Daoy (cell line): ENCODE measurements around the gene SLC8A1. TPM values are rescaled to one million over a fixed set of nuclear protein-coding genes. Genes with fewer than 3 reads are reported as not detected.
A peak's percentile ranks its signal among the peaks of the same experiment; 100 is the strongest.
"Not testable (repeated sequence)": the region's sequence is repeated elsewhere in the genome, so short reads cannot be mapped to it uniquely, and the experiment has no call there.

Experiments
- DNase-seq: peaks from one replicate; pipeline ENCODE4 v3.0.0-alpha.2; 2015; ENCODE audit warnings: low read depth
- total RNA-seq: library from RNA; depleted of rRNA; stranded (reverse); fragments of >200 nt; shearing (Covaris generic); gene quantifications from 2 replicates; pipeline ENCODE4 v1.2.3, GENCODE V29; 2014

The SLC8A1 gene
- total RNA-seq, 1 experiment from 2014 or later, result 5.3 TPM

DNA sequence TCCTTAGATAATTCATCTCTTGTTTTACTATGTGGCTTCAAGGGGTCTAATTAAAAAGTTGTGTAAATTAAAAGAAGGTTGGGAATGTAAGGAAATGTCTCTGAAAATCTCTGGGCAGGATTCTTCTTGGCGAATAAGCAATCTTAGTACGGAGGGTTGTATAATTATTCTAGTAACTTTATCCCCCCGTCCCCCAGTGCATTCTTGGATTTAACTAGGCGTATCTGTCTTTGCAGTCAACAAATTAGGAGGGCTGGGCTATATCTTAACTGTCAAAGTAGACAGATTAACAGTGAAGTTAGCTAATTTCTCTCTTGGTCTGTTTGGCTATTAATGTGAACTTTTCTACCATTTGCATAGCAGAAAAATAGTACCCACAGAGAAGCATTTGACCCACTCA is 343.0 kb downstream of the SLC8A1 start:
- DNase-seq, result no peak

DNA sequence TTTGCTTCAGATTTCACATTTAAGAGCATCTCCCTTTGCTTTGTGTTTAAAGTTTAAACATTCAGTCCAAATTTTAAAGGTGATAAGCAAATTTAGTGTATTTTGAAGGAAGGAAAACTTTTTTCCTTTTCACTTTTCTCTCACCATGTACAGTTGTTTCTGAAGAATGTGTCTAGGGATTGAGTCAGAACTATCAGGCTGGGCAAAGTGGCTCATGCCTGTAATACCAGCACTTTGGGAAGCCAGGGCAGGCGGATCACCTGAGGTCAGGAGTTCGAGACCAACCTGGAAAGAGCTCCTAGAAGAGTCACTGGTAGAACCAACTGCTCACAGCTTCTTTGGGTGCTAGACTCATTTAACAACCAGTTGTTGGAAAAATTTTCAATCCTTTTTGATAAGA is 345.8 kb downstream of the SLC8A1 start:
- DNase-seq, result peak; percentile 10

DNA sequence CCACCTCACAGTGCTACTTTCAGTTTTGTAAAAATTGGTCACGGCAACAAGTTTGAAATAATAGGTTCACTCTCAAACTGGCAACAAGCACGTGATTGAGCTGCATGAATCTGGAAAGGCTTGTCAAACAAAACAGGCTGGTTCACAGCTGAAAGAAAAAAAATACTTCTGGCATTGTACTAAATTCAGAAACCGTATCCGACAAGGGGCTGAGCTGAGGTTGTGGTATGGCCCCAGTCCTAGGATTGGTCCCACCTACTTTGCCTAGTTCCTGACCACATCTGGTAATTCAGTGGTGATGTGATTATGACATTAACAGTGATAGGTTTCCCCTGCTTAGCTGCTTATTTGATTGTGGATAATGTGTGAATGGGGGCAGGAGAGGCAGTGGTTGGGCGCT is 346.3 kb downstream of the SLC8A1 start:
- peak; percentile 62 for DNase-seq

GRCh38 chr2:40103590-40103989 is 348.3 kb downstream of the SLC8A1 start:
- DNase-seq, result peak; percentile 41

DNA sequence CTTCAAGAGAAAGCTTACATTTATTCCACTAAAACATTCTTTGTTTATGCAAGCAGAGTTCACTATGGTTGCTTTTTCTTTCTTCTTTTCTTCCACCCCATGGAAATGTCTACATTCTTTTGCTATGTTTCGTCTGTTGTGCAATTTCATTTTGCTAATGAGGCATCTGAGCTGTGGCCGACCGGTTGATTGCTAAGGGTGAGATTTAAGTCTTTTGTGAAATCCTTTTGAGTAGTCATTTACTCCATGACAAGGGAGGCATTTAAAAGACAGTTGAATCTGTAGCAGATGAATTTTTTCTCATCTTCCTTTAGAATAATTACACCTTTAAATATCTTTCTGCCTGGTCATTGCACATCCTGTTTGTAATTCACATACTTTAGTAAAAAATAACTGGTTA is 348.7 kb downstream of the SLC8A1 start:
- peak; percentile 31 for DNase-seq

DNA sequence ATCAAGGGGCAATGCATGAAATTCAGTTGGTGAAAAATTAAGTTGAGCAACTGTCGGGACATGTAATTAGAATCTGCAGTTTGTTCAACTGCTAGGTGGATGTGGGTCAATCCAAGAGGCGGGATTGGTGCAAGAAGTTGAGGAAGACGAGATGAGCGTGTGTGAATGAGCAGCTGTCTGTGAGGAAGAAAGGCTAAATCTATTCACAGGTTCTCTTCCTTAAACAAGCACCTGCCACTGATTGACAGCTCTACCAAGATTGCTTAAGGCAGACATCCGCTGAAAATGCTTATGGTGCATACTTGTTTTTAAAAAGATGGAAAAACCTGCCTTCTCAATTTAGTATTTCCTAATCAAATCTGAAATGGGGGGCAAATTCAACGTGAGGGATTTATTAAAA is 349.4 kb downstream of the SLC8A1 start:
- DNase-seq, result no peak

DNA sequence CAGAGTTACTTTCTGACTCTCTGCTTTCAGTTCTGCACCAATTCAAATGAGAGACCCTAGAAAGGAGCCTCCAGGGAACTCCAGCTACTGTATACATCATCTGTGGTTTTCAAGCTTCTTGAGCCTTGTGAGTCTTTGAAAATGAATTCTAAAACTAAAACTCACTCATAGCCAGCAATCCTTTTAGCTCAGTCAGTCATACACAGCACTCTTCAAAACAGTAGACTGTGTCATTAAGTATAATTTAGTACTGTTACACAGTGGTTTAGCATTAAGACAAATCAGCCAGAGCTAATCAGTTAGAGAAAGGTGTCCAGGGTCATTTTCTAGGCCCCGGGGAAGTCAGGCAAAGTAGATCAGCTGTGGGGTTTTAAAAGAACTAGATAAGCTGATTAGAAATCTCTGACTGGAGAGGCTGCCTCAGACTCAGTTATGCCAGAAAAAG is 350.7 kb downstream of the SLC8A1 start:
- DNase-seq, result peak; percentile 48

DNA sequence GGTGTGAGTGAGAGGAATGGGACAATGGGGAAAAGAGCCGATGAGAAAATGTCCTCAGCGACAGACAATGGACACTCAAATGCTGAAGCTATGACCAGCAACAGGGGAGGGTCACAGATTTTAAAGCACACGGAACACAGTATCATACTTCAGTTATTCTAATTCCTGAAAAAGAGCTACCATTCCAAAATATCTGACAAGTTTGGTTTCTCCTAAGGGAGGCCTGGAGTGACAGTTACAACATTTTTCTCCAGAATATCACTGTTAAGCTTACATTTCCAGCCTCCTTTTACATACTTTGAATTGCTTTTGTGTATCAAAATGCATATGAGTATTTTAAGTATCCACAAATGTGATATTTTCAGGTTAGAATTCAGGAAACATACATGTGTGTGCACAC is 351.2 kb downstream of the SLC8A1 start:
- no peak for DNase-seq

GRCh38 chr2:40098786-40099470 is 353.0 kb downstream of the SLC8A1 start:
- no peak for DNase-seq

GRCh38 chr2:40097691-40098385 is 354.1 kb downstream of the SLC8A1 start:
- DNase-seq, result peak; percentile 40

GRCh38 chr2:40096360-40096759 is 355.5 kb downstream of the SLC8A1 start:
- peak; percentile 48 for DNase-seq

GRCh38 chr2:40095000-40095399 is 356.9 kb downstream of the SLC8A1 start:
- peak; percentile 43 for DNase-seq

- DNase-seq, result no peak
These were observed 357.4 kb downstream of the SLC8A1 start for GRCh38 chr2:40094451-40094850.

DNA sequence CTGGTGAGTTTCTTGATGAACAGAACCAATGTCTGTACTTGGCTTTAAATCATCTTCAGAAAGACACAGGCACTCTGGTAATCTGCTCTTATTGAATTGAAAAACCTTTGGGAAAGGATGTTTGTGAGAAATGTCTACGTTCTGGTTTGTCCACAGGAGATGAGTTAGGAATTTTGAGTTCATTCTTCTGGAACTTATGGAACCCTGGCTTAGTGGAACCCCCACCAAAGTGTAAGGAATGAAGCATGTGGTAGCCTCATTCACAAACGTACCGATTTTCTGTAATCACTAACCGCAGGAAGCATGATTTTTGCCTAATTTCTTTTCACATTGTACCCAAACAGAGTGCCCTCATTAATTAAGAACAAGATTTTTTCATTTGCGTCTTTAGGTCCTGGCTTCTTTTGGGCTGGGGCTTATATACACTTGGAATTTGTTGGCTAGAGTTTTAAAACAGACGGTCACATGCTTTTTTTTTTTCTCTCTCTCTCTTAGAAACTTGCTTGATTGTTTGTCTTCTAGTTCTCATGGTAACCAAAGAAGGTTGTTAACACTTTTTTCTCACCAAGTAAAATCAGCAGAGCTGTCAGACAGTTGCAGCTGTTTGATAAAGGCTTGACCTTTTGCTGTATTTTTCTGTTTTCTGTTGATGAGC is 358.7 kb downstream of the SLC8A1 start:
- no peak for DNase-seq

DNA sequence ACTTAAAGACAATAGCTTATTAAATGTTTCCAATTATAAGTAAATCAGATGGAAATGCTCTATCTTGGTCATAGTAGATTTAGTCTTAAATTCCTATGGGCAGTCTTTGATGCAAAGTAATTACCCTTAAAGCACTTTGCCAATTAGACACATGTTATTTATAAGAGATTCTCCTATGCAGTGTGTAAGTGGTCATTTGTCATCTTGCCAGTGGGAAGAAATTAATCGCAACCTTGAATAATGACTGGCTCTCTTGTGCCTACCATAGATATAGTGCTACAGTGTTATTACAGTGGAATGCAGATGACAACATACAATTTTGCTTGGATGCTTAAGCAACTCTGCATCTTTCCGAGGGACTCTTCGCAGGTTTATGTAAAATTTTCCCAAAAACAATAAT is 361.8 kb downstream of the SLC8A1 start:
- no peak for DNase-seq

DNA sequence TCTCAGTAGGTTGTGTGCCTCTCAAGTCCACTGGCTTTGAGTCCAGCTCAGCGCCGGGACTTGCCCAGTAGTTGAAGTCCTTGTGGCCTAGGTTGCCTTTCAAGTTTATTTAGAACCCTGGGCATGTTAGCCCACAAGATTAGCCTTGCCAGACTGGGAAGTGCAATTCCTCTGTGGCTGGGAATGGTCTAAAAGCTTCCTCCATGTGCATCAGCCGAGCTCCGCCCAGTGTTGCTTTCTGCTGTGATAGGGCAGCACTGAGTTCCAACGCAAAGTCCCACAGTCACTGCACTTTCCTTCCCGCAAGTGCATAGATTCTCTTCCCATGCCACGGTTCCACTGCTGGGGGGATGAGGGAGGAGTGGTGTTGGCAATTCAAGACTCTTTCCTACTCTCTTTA is 364.0 kb downstream of the SLC8A1 start:
- no peak for DNase-seq

GRCh38 chr2:40087434-40087833 is 364.5 kb downstream of the SLC8A1 start:
- DNase-seq, result no peak

DNA sequence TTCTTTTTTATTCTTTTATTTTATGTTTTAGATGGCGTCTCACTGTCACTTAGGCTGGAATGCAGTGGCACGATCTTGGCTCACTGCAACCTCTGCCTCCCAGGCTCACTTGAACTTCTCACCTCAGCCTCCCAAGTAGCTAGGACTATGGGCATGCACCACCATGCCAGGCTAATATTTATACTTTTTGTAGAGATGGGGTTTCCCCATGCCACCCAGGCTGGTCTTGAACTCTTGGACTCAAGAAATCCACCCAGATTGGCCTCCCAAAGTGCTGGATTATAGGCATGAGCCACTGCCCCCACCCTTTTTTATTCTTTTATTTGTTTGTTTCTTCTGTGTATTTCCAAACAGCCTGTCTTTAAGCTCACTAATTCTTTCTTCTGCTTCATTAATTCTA is 366.1 kb downstream of the SLC8A1 start:
- DNase-seq, result no peak

- not testable (repeated sequence) for DNase-seq
These were observed 378.6 kb downstream of the SLC8A1 start for GRCh38 chr2:40073336-40073735.

DNA sequence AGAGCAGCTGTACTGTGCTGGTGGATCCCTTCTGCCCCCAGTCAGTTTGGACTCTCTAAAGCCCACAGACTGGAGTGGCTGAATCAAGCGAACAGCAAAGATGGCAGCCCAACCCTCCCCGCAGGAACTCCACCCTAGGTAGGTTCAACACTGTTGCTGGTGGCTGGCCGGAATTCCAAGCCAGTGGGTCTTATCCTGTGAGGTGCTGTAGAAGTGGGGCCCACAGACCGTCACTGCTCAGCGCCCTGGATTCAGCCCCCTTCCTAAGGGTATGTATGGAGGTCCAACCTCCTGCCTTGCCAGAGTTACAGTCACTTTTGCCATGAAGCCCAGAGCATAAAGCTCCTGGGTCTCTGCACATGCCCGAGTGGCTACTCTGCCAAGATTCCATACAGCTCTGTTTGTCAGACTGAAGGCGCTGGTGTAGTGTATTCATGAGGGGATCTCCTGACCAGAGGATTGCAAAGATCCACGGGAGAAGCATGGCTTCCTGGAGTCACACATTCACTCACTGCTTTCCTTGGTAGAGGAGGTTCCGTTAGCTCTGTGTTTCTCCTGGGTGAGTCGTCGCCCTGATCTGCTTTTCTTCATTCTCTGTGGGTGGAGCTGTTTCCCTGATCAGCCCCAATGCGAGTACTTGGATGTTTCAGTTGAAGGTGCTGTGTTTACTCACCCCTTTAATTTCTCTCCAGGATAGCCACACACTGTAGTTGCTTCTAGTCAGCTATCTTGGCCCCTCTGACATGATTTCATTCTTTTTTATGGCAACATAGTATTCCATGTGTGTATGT is 379.3 kb downstream of the SLC8A1 start:
- peak; percentile 6 for DNase-seq

DNA sequence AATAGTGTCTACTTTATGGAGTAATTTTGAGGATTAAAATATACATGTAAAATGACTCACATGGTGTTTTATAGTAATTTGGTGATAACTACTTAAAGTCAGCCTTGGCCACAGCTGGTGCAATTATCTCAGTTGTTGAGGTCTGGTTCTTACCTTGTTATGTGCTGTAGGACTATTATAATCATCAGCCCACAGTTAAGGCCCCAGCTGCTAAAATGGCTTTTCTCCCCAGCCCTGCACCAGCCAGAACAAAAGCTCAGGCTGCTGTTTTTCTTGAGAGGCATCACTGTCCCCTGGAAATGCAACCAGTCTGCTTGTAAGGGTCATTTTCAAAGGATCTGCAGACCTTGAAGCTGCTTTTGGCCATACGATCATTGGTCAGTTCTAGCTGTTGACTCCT is 389.5 kb downstream of the SLC8A1 start:
- DNase-seq, result no peak

- no peak for DNase-seq
These were observed 402.1 kb downstream of the SLC8A1 start for GRCh38 chr2:40049781-40050180.
